Measurements from ENCODE around the gene ARPC1B.
"Not testable (repeated sequence)": the region's sequence is repeated elsewhere in the genome, so short reads cannot be mapped to it uniquely, and the experiment has no call there.

Gene ARPC1B

GRCh38 chr7:99326408-99326782 is 48.1 kb upstream of the ARPC1B start:
- DNase-seq (ENCODE audit: low spot score) = no peak
- Histone ChIP-seq H2BK12ac (ENCODE audit: low read length) (no peak overlapping the region), H4K91ac (ENCODE audit: low read depth, low read length, poor library complexity) (no peak overlapping the region), H3K14ac (ENCODE audit: low read length) (no peak overlapping the region), H2AK5ac (ENCODE audit: low read depth, low read length) (no peak overlapping the region), H3K23ac (ENCODE audit: low read depth, low read length, poor library complexity) (no peak overlapping the region), H3K18ac (ENCODE audit: low read length) (no peak overlapping the region), H2BK15ac (ENCODE audit: low read length) (no peak overlapping the region), H2AFZ (ENCODE audit: low read length) (peak overlapping the region; percentile 90), H3K36me3 (replicated peaks in 1 of 2; ENCODE audit: control insufficient read depth in 2 of 2, insufficient read depth in 2 of 2, low read length in 2 of 2) (peaks cover 2 to 22% of the 10 kb centered on the region in 2 donors), H3K9ac (ENCODE audit: low read depth, low read length, poor library complexity) (peak overlapping the region; percentile 82), H3K4me2 (ENCODE audit: insufficient read depth, low read length, poor library complexity, severe bottlenecking) (peak overlapping the region; percentile 87), H3K4me1 (ENCODE audit: control insufficient read depth in 2 of 2, insufficient read depth in 1 of 2, low read depth in 1 of 2, low read length in 2 of 2) (peaks cover 2 to 4% of the 10 kb centered on the region in 2 donors), H4K8ac (ENCODE audit: low read depth, low read length) (no peak overlapping the region), H3K4ac (ENCODE audit: low read length) (no peak overlapping the region), H3K9me3 (replicated peaks in 1 of 2; ENCODE audit: control insufficient read depth in 2 of 2, insufficient read depth in 1 of 2, low read depth in 1 of 2, low read length in 2 of 2) (no peaks in the 10 kb centered on the region), H3K27me3 (ENCODE audit: control insufficient read depth in 3 of 3, insufficient read depth in 3 of 3, low read depth in 1 of 3, low read length in 3 of 3) (no peaks in the 10 kb centered on the region), H2BK120ac (ENCODE audit: low read depth, low read length) (no peak overlapping the region), H3K79me1 (ENCODE audit: low read depth, low read length) (peaks cover 4% of the 10 kb centered on the region), H3K4me3 (ENCODE audit: low read length in 2 of 2) (peak overlapping the region; percentile 84 to 89), H2BK5ac (ENCODE audit: low read length) (peak overlapping the region; percentile 62), H3K27ac (replicated peaks; ENCODE audit: low read length) (no peak overlapping the region)
- no CpG with 5 or more reads among the region's 10 CpGs for WGBS, 2 donors (ENCODE audit: extremely low coverage in 2 of 2, insufficient read length in 2 of 2, insufficient replicate concordance in 1 of 2)

- H3K9me3 ChIP-seq (replicated peaks in 1 of 2; ENCODE audit: control insufficient read depth in 2 of 2, insufficient read depth in 1 of 2, low read depth in 1 of 2, low read length in 2 of 2); H3K4ac ChIP-seq (ENCODE audit: low read length); H4K8ac ChIP-seq (ENCODE audit: low read depth, low read length); H3K27me3 ChIP-seq (ENCODE audit: control insufficient read depth in 3 of 3, insufficient read depth in 3 of 3, low read depth in 1 of 3, low read length in 3 of 3); H2BK15ac ChIP-seq (ENCODE audit: low read length); H2AK5ac ChIP-seq (ENCODE audit: low read depth, low read length); H3K9ac ChIP-seq (ENCODE audit: low read depth, low read length, poor library complexity); H2BK5ac ChIP-seq (ENCODE audit: low read length); H2BK120ac ChIP-seq (ENCODE audit: low read depth, low read length); H3K4me3 ChIP-seq (ENCODE audit: low read length in 2 of 2); H4K91ac ChIP-seq (ENCODE audit: low read depth, low read length, poor library complexity); H3K14ac ChIP-seq (ENCODE audit: low read length); H3K18ac ChIP-seq (ENCODE audit: low read length); H3K23ac ChIP-seq (ENCODE audit: low read depth, low read length, poor library complexity); H3K4me2 ChIP-seq (ENCODE audit: insufficient read depth, low read length, poor library complexity, severe bottlenecking); H3K27ac ChIP-seq (replicated peaks; ENCODE audit: low read length); H3K79me1 ChIP-seq (ENCODE audit: low read depth, low read length); DNase-seq (ENCODE audit: low spot score); H2BK12ac ChIP-seq (ENCODE audit: low read length); H3K4me1 ChIP-seq (ENCODE audit: control insufficient read depth in 2 of 2, insufficient read depth in 1 of 2, low read depth in 1 of 2, low read length in 2 of 2); H2AFZ ChIP-seq (ENCODE audit: low read length): not testable (repeated sequence)
- no CpG with 5 or more reads among the region's 8 CpGs for WGBS, 2 donors (ENCODE audit: extremely low coverage in 2 of 2, insufficient read length in 2 of 2, insufficient replicate concordance in 1 of 2)
- peaks cover 6 to 57% of the 10 kb centered on the region in 2 donors for H3K36me3 ChIP-seq (replicated peaks in 1 of 2; ENCODE audit: control insufficient read depth in 2 of 2, insufficient read depth in 2 of 2, low read length in 2 of 2)
Measured at GRCh38 chr7:99330314-99330961, 44.1 kb upstream of the ARPC1B start.

DNA sequence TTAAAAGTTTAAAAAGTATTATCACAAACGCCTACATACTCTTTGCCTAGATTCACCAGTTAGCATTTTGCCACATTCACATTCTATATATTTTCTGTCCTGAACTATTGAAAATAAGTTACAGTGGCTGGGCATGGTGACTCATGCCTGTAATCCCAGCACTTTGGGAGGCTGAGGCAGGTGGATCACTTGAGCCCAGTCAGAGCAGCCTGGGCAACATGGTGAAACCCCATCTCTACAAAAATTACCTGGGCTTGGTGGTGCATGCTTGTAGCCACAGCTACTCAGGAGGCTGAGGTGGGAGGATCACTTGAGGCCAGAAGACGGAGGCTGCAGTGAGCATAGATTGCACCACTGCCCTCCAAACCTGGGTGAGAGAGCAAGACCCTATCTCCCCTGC is 43.5 kb upstream of the ARPC1B start:
- Histone ChIP-seq H3K18ac (ENCODE audit: low read length) (no peak overlapping the region), H2BK12ac (ENCODE audit: low read length) (no peak overlapping the region), H3K4me3 (ENCODE audit: low read length in 2 of 2) (peak overlapping the region in 1 of 2 donors; percentile 41), H3K4me1 (ENCODE audit: control insufficient read depth in 2 of 2, insufficient read depth in 1 of 2, low read depth in 1 of 2, low read length in 2 of 2) (peaks cover 2 to 3% of the 10 kb centered on the region in 2 donors), H3K27me3 (ENCODE audit: control insufficient read depth in 3 of 3, insufficient read depth in 3 of 3, low read depth in 1 of 3, low read length in 3 of 3) (no peaks in the 10 kb centered on the region), H2AFZ (ENCODE audit: low read length) (no peak overlapping the region), H4K8ac (ENCODE audit: low read depth, low read length) (no peak overlapping the region), H3K4ac (ENCODE audit: low read length) (no peak overlapping the region), H2BK5ac (ENCODE audit: low read length) (no peak overlapping the region), H3K9me3 (replicated peaks in 1 of 2; ENCODE audit: control insufficient read depth in 2 of 2, insufficient read depth in 1 of 2, low read depth in 1 of 2, low read length in 2 of 2) (no peaks in the 10 kb centered on the region), H3K23ac (ENCODE audit: low read depth, low read length, poor library complexity) (no peak overlapping the region), H3K9ac (ENCODE audit: low read depth, low read length, poor library complexity) (no peak overlapping the region), H3K27ac (replicated peaks; ENCODE audit: low read length) (no peak overlapping the region), H2AK5ac (ENCODE audit: low read depth, low read length) (no peak overlapping the region), H2BK15ac (ENCODE audit: low read length) (no peak overlapping the region), H4K91ac (ENCODE audit: low read depth, low read length, poor library complexity) (no peak overlapping the region), H3K79me1 (ENCODE audit: low read depth, low read length) (no peaks in the 10 kb centered on the region), H3K36me3 (replicated peaks in 1 of 2; ENCODE audit: control insufficient read depth in 2 of 2, insufficient read depth in 2 of 2, low read length in 2 of 2) (peaks cover 6 to 62% of the 10 kb centered on the region in 2 donors), H2BK120ac (ENCODE audit: low read depth, low read length) (no peak overlapping the region), H3K4me2 (ENCODE audit: insufficient read depth, low read length, poor library complexity, severe bottlenecking) (no peak overlapping the region), H3K14ac (ENCODE audit: low read length) (no peak overlapping the region)
- no peak for DNase-seq (ENCODE audit: low spot score)
- no CpG with 5 or more reads among the region's 2 CpGs for WGBS, 2 donors (ENCODE audit: extremely low coverage in 2 of 2, insufficient read length in 2 of 2, insufficient replicate concordance in 1 of 2)

GRCh38 chr7:99339595-99339994 is 34.9 kb upstream of the ARPC1B start:
- Histone ChIP-seq H3K9me3 (replicated peaks in 1 of 2; ENCODE audit: control insufficient read depth in 2 of 2, insufficient read depth in 1 of 2, low read depth in 1 of 2, low read length in 2 of 2) (no peaks in the 10 kb centered on the region), H3K23ac (ENCODE audit: low read depth, low read length, poor library complexity) (no peak overlapping the region), H3K9ac (ENCODE audit: low read depth, low read length, poor library complexity) (no peak overlapping the region), H3K36me3 (replicated peaks in 1 of 2; ENCODE audit: control insufficient read depth in 2 of 2, insufficient read depth in 2 of 2, low read length in 2 of 2) (peaks cover 19 to 91% of the 10 kb centered on the region in 2 donors), H2BK12ac (ENCODE audit: low read length) (no peak overlapping the region), H2BK120ac (ENCODE audit: low read depth, low read length) (no peak overlapping the region), H3K4me2 (ENCODE audit: insufficient read depth, low read length, poor library complexity, severe bottlenecking) (no peak overlapping the region), H3K4me1 (ENCODE audit: control insufficient read depth in 2 of 2, insufficient read depth in 1 of 2, low read depth in 1 of 2, low read length in 2 of 2) (no peaks in the 10 kb centered on the region), H3K4me3 (ENCODE audit: low read length in 2 of 2) (no peak overlapping the region), H3K27me3 (ENCODE audit: control insufficient read depth in 3 of 3, insufficient read depth in 3 of 3, low read depth in 1 of 3, low read length in 3 of 3) (no peaks in the 10 kb centered on the region), H4K91ac (ENCODE audit: low read depth, low read length, poor library complexity) (no peak overlapping the region), H3K79me1 (ENCODE audit: low read depth, low read length) (peaks cover 2% of the 10 kb centered on the region), H3K14ac (ENCODE audit: low read length) (no peak overlapping the region), H2BK15ac (ENCODE audit: low read length) (no peak overlapping the region), H3K4ac (ENCODE audit: low read length) (no peak overlapping the region), H2AFZ (ENCODE audit: low read length) (no peak overlapping the region), H2BK5ac (ENCODE audit: low read length) (no peak overlapping the region), H3K27ac (replicated peaks; ENCODE audit: low read length) (no peak overlapping the region), H2AK5ac (ENCODE audit: low read depth, low read length) (no peak overlapping the region), H4K8ac (ENCODE audit: low read depth, low read length) (no peak overlapping the region), H3K18ac (ENCODE audit: low read length) (no peak overlapping the region)
- no CpG with 5 or more reads among the region's 3 CpGs for WGBS, 2 donors (ENCODE audit: extremely low coverage in 2 of 2, insufficient read length in 2 of 2, insufficient replicate concordance in 1 of 2)
- DNase-seq (ENCODE audit: low spot score) = no peak
